GM12875 (cell line): ENCODE results near the gene KRTAP15-1.

ENCODE experiments used
- H3K4me3 ChIP-seq: one replicate; pipeline ENCODE4 v1.5.1; 2011; ENCODE audit warnings: low read depth, low read length, control low read depth
- TF ChIP-seq, protein P1 (sequence below): IDR thresholded peaks from 2 replicates; pipeline ENCODE4 v1.5.1; 2011; ENCODE audit warnings: low read depth, mild to moderate bottlenecking, control low read depth, inconsistent platforms, low read length, moderate library complexity, borderline replicate concordance; ENCODE audit not compliant: insufficient read depth

Gene KRTAP15-1

DNA sequence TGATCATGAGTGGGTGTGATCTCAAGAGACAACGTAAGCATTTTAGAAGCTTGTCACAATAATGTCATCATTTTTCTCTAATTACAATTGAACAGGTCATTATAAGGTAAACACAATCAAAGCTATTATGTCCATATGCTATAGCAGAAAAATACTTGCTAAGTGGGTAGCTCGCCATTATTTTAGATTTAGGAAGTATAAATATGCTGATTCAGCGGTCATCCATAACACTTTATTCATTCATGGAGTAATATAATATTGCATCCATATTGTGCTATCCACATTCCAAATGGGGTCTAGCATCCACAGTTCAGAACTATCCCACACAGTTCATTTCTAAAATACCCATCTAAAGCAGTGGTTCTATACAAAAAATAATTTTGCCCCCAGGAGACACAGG is 8.4 kb downstream of the KRTAP15-1 start:
- TF ChIP-seq, protein P1, sequence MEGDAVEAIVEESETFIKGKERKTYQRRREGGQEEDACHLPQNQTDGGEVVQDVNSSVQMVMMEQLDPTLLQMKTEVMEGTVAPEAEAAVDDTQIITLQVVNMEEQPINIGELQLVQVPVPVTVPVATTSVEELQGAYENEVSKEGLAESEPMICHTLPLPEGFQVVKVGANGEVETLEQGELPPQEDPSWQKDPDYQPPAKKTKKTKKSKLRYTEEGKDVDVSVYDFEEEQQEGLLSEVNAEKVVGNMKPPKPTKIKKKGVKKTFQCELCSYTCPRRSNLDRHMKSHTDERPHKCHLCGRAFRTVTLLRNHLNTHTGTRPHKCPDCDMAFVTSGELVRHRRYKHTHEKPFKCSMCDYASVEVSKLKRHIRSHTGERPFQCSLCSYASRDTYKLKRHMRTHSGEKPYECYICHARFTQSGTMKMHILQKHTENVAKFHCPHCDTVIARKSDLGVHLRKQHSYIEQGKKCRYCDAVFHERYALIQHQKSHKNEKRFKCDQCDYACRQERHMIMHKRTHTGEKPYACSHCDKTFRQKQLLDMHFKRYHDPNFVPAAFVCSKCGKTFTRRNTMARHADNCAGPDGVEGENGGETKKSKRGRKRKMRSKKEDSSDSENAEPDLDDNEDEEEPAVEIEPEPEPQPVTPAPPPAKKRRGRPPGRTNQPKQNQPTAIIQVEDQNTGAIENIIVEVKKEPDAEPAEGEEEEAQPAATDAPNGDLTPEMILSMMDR: no peak
- H3K4me3 ChIP-seq: no peak overlapping the region

DNA sequence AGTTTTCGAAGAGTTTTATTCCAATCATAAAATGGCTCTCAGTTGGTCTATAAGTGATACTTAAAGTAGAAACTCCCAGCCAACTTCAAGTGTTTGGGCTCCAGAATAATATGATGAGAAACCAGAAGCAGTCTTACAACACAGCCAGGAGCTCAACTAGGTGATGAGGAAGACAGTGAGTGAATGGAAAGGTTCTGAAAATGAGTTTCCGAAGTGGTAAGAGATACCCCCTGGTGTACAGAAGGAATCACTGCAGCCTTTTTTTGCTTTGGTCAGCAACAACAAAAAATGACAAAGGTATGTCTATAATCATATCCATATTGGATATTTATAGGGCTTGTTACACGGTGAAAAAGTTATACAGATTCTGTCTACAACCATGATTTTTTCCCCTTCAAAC is 23.6 kb downstream of the KRTAP15-1 start:
- no peak overlapping the region for H3K4me3 ChIP-seq
- TF ChIP-seq, protein P1: peak; percentile 35; the same call in 1 of the 2 replicates

DNA sequence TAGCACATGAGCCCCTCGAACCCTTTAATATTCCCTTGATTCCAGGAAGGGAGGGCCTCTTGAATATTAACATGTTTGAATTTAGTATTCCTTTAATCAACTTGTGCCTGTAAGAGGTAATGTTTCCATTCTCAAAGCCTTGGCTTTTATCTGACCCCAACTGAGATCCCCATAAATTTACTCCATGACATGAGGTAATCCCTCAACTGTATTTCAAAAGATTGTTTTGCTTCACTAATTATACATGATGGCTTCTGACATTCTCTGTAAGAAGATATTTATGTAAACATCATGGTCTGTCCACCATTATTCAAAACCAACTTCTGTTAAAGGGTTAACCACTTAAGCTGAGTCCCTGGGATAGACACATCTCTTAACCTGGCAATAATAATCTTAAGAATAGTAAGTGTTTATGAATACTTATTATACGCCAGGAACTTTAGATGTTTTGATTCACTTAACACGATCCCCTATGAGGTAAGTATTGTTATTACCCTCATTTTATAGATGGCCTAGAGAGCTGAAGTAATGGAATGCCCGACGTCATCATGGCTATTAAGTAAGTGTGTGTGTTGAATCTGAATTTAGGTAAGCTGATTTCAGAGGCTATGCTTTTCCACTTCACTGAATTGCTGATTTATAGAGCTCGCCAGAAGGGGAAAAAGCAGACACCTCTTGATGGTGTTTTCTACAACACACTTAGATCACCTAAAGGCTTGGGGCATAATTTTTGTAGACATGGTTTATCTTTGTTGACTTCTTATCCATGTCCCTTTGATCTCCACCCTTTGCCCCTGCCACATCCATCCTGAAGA is 29.0 kb downstream of the KRTAP15-1 start:
- TF ChIP-seq, protein P1: no peak
- no peak overlapping the region for H3K4me3 ChIP-seq

DNA sequence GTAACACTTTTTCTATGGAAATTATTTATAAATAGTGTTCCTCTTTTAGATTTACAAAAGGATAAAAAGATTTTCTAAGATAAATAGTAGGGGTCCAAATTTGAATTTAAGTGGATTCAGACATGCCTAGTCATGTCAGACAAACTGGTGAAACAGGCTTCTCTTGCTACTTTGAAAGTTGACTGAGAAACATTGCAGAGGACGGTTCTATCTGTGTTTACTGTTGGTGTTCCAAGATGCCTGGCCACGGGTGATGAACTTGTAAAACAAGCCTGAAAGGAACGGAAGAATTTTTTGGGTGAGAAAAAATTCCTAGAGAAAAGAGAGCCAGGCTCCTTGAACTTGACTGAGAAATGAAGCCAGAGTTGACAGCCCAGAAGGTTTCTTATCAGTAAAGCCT is 37.9 kb downstream of the KRTAP15-1 start:
- H3K4me3 ChIP-seq: no peak overlapping the region
- TF ChIP-seq, protein P1: no peak

DNA sequence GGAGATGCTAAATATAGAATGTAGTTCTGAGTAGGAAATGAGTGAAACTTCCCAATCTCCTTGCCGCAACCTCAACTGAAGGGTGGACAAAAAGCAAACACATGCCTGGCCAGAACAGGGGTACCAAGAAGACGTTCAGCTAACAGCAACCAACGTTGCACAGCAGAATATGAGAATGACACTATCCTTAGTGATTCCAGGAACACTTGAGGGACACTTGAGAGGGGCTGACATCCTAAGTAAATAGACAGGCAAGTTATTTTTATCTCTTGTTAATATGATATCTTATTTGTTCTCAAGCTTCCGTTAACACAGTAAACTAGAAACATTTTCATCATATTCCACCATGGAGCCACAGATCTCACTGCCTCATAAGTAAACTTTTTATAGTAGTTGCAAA is 39.2 kb downstream of the KRTAP15-1 start:
- H3K4me3 ChIP-seq: no peak overlapping the region

DNA sequence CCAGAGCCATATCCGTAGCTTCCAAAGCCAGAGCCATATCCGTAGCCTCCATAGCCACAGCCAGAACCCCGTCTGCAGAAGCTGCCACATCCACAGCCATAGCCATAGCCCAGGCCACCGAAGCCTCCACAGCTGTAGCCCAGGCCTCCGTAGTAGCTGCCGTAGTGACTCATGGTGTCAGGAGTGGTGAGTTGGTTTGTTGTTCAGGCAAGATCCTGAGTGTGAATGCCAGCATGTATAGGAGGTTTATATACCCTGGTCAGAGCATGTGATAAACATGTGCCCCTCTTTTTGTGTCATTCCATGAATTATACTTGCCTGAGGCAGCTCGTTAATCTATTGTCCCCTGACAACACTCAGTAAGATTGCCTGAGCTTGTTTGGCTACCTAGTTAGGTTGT is 40.1 kb downstream of the KRTAP15-1 start, which contains the start of gene KRTAP19-1:
Gene KRTAP19-1, minus strand, starts transcription at position 223 of the 400 bp plus-strand sequence. Its CDS starts 50 bp downstream, at position 173.
- TF ChIP-seq, protein P1: no peak
- no peak within 1 kb of the TSS for H3K4me3 ChIP-seq

More for the DNA sequence above, 39.2 kb downstream of the KRTAP15-1 start:
- TF ChIP-seq, protein P1: no peak

DNA sequence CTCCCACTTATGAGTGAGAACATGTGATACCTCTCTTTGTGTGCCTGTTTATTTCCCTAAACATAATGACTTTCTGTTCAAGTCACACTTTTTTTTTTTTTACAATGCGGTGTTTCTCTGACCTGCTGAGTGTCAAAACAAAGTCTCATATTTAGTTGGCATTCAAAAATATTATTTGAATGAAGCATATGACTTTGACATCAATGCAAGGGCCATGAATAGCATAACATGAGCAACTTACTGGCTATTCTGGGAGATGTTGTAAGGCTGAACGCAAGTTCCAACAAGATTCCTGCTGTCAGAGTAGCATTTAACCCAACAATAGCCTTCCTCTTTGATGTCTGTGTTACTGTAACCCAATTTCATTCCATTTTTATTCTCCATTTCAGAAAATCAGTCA is 42.1 kb downstream of the KRTAP15-1 start:
- TF ChIP-seq, protein P1: no peak

More for the DNA sequence above, 42.1 kb downstream of the KRTAP15-1 start:
- H3K4me3 ChIP-seq: no peak overlapping the region
